DMS153 (cell line): ENCODE data around the gene DBH.
"Not testable (repeated sequence)": the region's sequence is repeated elsewhere in the genome, so short reads cannot be mapped to it uniquely, and the experiment has no call there.

Source experiments
- DNase-seq: peaks from one replicate; lab custom pipeline; 2025; lab: John Stamatoyannopoulos, UW

Gene DBH

DNA sequence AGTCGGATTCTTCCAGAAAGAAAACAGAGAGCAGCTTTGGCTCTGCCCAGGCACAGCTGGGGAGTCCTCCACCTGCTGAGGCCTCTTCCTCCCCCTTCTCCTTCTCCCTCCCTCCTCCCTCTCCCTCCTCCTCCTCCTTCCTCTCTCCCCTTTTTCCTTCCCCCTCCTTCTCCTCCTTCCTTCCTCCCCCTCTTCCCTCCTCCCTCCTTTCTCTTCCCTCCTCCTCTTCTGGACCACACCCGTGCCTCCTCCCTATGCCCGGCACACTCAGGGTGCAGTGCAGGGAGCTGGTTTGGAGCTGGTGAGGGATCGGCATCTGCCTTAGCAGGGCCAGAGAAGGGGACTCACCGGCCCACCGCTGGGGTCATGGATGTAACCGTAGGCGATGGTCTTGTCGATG, 30.2 kb downstream of the DBH start:
- no peak for DNase-seq

DNA sequence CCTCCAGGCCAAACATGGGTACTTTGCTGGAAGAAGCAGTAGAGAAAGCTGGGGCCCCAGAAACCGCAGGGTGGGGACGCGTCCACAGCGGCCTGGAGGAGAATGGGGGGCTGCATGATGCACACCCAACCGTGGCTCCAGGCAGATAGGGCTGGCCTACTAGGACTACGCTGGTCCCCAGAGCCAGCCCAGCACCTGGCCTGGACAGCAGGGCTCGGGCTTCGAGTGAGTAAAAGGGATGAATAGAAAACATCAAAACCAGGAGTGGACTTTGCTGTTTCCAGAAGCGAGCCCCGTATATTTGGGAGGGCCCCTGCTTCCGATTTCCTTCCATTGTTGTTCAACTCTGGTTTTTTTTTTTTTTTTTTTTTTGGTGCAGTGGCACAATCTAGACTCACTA, 30.7 kb downstream of the DBH start:
- DNase-seq, result no peak

DNA sequence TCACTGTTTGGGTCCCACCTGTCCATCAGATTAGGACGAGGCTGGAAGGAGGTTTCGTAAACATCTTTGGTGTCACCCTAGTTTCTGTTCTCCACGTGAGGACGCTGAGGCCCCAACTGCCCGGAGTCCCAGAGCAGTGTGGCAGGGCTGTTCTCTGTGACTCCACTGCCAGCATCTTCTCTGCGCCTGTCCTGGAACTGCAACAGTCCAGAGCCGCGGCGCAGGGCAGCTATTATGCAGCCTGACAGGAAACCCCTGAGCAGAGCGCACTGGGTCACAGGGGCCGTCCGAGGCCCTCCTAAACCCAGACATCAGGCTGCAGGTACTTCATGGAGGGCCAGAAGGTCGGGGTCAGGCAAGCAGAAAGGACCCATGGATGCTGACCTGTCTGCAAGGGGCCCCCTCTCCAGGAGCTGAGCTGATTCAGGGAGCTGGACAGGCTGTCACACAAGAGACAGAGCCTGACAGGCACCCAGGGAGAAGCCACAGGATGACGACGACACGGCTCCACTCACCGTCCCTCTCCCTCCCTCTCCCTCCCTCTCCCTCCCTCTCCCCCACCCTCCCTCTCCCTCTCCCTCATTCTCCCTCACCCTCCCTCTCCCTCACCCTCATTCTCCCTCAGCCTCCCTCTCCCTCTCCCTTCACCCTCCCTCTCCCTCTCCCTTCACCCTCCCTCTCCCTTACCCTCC, 31.7 kb downstream of the DBH start:
- DNase-seq, result no peak

DNA sequence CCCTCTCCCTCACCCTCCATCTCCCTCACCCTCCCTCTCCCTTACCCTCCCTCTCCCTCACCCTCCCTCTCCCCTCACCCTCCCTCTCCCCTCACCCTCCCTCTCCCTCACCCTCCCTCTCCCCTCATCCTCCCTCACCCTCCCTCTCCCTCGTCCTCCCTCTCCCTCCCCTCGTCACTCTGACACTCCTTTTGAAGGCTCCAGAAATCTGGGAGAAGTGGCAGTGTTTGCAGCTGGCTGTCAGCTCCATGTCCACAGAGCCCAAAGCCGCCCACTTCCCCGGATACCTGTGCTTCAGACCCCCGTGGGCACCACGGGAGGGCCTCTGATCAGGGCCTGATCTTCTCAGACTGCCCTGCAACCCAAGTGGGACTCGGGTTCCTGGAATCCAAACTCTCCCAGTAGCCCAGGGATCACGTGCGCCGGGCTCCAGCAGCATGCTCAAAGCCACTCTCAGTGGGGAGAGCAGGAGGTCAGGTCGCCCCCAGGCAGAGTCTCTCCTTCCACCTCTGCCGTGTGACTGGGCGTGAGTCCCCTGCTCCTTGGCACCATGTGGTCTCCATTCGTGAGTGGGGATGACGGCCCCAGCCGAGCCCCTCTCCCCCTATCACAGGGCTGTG, 33.1 kb downstream of the DBH start:
- DNase-seq, result no peak

DNA sequence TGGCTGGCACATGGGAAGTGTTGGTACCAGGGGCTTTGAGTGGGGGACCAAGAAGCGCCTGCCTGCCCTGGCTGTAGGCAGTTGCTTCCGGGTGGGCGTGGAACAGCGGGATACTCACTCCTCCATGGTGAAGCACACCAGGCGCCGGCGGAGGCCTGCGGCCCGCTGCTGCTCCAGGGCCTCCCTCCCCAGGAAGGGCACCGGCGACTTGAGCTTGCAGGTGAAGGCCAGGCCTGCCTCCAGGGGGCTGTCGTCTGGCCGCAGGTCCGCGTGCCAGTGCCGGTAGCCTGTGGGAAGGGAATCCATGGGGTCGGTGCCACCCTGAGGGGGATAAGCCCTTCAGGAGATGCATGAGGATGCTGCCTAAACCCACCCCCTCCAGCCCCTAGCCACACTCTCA, 34.3 kb downstream of the DBH start:
- no peak for DNase-seq

DNA sequence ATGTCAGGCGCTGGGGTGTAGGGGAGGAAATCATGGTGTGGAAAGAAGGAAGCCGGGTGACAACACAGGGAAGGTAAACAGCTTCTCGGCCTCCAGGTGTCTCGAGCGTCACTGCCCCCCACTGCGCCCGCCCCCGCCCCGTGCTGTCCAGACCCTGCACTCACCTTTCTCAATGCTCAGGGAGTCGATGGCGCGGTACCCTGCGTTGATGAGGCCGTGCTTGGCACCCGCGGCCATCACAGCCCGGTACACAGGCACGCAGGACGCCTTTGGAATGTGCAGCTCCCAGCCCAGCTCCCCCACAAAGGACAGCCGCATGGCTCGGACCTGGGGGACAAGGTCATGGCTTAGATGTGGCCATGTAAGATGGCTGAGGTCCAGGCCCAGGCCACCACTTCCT, 35.2 kb downstream of the DBH start:
- DNase-seq, result no peak

DNA sequence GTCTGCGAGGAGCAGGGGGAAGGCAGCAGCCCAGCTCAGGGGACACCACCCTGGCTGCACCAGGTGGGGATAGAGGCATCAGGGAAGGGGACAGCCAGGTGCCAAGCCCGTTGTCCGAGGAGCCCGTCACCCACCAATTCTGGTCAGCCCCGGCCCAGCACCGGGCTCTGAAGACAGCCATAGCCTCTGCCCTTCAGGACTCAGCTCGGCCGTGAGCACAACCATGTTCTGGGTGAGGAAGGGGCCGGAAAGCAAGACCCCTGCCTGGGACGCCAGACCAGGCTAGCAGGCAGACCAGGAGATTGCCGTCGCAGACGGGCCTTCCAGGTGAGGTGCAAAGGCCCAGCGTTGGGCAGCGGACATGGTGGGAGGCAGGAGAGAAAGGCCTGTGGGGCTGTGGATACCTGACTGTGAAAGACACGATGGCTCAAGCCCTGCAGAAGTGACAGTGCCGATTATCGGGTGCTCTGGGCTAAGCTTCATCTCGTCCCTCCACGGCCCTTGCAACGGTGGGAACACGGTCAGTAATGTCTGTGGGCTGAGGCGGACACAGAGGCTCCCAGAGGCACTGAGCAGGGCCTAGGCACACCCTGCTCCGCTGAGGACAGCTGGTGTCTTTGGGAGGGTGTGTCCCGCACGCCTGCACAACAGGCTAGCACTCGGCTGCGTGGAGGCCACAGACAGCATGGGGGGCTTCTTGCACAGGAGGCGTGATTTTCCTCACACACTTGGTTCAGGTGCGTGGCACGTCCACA, 36.5 kb downstream of the DBH start:
- no peak for DNase-seq

DNA sequence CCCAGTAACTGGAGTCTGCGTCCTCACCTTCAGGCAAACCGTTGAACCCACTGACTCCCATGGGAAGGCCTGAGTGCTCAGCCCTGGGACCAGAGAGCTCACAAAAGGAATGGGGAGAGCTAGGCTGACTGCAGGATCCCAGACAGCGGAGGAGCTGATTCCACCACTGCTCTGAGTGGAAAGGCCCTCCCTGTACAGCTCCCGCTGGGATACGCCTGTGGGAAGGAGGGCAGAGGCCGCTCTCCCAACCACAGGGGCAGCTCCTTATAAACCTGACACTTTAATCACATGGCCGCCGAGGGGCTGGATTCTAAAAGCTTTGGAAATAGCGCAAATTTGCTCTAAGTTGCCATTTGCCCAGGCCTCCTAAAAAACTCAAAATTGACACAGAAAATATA, 37.1 kb downstream of the DBH start:
- no peak for DNase-seq

DNA sequence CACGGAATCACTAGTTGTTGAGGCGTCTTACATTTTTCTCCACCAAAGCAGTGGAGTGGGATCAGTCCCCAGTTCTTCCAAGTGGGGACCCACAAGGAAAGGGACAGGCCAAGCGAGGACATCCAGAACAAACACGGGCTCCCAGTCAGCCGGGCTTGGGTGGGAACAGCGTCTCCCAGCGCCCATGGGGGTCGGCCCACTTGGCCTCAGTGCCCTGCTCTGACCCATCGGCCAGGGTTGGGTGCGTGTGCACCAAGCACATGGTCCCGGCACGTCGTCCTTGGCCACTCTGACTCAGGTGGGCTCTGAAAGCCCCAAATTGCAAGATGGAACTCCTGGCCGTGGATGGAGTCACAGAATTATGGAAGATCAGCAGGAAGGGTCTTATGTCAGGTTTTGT, 37.9 kb downstream of the DBH start:
- DNase-seq, result no peak

DNA sequence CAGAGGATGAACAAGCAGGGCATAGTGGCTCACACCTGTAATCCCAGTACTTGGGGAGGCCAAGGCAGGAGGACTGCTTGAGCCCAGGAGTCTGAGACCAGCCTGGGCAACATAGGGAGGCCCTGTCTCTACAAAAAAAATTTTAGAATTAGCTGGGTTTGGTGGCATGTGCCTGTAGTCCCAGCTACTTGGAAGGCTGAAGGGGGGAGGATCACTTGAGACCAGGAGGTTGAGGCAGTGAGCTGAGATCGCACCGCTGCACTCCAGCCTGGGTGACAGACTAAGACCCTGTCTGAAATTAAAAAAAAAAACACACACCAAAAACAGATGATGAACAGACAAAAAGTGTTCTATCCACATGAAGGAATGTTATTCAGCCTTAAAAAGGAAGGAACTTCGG, 39.6 kb downstream of the DBH start:
- not testable (repeated sequence) for DNase-seq

DNA sequence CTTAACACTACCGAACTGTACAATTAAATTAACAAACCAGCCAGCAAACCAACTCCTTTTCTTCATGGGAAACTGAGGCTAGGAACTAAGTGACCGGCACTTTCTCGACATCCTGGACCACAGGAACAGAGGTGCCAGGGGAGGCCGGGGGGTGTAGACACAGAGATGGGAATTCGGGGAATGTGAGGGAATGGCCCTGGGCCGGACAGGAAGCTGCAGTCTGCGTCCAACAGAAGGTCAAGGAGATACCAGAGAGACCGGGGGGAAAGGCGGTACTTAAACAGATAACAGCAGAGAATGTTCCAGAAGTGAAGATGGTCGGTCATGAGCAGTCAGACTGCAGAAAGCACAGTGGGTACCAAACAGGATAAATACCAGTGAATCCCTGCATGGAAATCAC, 40.3 kb downstream of the DBH start:
- DNase-seq, result no peak

DNA sequence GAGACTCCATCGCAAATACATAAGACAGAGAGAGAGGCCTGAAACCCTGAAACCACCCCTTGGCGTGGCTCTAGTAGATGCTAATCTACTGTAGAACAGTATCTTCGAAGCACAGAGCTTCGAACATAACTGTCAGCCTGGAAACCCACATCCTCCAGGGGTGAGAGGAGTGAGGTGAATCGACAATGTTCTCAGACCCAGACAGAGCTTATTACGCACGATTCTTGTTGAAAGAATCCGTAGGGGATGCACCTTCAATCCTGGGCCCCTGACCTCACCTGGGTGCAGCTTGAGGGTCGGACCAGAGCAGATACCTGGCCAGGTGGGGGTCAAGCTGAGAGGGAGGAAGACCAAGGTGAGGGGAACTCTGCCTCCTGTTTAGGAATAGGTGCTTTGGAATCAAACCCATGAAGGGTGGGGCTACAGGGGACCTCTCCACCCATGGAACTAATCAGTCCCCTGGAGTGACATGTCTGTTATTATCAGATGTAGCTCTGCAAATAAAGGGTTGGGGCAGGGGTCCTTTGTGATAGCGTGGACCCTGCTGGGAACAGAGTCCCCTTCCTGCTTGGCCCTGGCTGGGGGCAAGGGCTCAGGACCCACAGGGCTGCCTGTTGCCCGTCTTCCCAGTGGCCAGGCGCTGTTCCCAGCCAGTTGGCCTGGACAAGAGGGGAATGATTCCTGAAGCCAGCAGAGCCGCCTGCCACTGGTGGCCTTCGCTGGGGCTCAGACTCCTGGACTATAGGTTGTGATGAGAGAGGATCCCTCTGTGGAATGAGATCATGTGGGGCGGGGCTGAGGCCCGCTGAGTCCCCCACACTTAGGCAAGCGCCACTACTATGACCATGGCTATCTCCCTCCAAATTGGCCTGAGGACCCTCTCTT, 41.2 kb downstream of the DBH start:
- DNase-seq, result no peak

DNA sequence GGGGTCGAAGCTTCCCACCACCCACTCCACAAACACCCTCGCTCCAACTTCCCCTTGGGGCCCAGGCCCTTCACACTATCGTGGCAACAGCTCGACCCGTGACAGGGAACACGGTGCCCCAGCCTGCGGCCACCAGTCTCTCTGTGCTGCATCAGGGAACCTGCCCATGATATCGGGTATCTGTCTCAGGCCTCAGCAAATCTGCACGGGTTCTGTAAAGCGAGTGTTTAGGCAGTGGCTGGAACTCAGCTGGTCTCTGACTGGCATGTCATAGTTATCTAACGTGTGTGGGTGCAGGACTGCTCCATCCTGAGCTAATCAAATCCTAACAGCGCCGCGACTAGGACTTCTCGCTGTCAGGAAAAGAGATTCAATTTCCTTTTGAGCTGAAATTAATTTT, 42.9 kb downstream of the DBH start:
- DNase-seq, result no peak

DNA sequence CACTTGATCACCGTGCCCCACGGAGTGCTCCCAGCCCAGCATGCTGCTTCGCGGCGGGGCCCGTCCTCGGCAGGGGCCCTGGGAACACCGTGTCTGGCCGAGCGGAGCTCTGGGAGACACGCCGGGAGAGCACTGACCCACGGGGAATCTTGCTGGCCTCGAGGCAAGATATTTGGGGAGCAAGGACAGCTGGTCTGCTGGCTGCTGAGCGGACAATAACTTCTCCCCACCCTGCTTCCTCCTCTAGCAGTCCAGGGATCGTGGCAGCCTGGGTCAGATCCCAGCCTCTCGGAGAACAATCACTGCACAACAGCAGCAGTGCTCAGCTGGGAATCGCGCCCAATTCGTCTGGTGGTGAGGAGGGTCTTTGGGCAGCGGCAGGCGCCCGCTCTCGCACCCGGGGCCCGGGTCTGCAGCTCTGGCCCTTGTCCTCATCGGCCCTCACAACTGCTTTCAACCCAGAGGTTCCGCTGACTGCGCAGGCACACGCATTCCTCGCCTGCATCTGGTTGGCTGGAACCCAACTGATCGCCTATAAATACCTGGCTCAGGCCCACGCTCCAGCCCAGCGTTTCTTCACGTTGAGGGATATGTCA, 43.4 kb downstream of the DBH start:
- no peak for DNase-seq

DNA sequence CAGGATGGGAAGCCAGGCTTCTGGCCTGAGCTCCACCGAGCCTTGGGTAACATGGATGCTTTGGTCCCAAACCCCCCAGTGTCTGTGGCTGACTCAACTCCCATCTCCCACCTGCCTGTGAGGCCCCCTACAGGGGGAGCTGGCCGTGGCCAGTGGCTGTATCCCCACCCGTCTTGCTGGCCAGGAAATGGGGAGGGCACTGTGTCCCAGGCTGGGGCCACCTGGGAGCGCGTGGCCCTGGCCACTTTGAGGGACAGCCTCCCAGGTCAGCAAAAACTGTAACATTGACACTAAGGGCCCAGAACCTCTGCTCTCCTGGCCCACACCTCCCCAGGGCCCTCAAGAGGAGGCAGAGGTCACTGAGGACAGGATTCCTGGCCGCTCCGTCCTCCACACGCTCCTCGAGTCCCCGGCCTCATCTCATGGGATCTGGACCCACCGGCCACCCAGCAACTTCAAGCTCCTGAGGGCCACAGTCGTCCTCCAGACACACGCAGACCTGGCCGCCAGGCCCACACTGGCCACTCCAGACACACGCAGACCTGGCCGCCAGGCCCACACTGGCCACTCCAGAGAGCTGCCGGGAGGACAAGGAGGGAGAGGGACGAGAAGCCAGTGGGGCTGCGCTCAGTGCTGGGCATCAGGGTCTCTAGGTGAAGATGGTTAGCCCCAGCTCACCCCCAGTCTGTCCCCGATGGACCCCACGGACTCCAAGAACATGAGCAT, 44.2 kb downstream of the DBH start:
- DNase-seq, result no peak

DNA sequence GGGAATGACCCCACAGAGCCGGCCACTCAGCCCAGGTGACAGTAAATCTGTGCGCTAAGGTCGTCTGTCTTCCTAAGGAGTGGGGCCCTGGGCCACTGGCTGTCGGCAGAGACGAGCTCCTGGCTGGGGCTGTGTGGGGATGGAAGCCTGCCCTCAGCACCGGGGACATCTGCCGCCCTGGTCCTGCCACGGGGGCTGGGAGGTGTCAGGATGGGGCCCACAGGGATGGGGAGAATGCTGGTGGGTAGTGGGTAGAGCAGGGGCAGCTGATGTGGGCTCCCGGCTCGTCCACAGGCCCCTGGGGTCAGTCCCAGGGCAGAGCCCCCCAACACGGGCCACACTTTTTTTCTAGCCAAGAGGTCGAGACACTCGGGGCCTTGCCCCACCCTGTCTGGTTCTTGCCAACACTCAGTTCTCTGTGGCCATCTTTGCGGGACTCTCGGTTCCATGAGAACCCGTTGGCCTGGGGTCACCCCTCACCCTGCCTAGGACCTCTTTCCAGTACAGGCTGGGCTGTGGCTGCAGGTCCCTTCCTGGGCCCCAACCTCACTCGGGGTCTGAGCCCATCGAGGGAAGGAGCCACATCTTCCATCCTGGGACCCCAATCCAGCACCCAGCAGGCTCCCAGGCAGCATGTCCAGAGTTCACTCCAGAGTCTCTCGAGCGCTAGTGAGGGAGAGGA, 45.0 kb downstream of the DBH start:
- no peak for DNase-seq

DNA sequence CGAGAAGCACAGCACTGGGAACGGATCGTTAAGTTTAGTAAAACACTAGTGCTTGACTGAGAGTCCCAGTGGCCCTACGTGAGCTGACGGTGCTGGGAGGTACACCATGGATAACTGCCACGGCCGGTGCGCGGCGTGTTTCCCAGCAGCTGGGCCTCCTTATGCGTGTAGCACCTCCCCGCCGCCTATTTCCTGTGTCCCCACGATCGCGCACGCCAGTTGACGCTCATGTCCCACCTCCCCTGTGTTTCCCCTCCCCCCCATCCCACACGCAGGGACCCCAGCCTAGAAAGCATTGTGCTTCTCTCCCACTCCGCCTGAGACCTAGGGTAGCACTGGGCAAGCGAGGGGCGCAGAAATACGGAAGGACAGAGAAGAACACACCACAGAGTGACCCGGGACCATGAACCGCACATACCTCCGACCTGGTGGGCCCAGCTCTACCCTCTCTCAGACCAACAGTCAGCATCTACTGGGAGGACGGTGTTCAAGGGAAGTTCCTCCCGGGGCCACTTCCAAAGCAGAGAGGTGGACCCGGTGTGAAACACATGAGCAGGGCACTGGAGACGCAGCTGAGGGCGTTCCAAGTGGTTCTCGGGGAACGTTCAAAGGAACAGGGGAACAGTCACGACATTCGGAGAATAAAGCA, 45.6 kb downstream of the DBH start:
- no peak for DNase-seq

DNA sequence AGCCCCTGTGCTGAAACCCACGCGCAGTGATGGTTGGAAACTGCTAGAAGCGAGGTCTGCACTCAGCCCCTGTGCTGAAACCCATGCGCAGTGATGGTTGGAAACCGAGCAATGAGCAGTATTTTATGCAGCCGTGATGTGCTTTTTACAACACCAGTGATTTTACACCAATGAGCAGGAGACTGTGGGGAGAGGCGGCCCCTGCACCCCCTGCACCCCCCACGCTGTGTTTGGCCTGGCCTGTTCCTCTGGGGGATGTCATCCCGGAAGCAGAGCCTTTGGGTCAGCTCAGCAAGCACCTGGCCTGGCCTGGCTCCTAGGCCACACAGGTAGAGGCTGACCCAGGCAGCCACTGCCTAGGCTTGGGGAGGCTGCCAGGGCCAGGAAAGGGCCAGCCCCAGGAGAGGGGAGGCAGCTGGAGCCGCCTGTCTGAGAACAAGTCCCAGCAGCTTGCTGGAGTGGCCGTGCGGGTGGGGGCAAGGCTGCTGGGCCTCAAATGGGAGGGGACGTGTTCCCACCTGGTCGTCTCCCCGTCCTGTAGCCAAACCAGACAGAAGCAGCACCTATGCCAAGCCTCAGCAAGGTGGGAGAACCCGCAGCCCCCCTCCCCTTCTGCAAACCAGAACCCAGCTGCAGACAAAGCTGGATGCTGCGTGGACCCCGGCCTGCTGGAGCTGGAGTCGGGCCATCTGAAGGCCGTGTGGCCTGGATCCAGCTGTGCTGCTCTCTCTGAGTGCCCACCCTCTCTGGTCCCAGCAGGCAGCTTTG, 46.8 kb downstream of the DBH start:
- DNase-seq, result no peak

DNA sequence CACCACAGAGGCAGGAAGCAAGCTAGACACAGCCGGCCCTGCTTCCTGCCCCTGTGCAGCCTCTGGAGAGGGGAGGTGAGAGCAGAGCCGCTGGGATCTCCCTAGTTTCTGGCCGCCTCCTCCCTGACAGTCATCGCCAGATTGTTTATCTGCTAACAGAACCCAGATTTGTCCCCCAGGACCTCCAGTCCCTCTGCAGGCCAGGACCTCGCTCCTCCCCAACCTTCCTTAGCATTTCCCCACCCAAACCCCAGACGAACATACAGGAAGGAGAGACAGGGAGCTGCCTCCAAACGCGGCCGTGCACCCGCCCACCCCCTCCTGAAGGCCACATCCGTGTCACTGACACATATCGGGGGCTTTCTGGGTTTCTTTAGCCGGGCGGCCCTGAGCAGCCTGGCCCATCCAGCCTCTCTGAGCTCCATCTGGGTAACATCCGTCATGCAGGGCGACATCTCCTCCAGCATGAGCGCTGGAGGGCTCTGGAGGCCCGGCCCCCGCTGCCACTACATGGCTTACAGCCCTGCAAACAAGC, 47.5 kb downstream of the DBH start:
- no peak for DNase-seq
